ENCODE data around the gene WDFY3. TPM values are rescaled to one million over a fixed set of nuclear protein-coding genes. Genes with fewer than 3 reads are reported as not detected.

WDFY3 gene
- total and polyA plus RNA-seq, 10 donors: 1.6 to 208 (median 127) TPM

GRCh38 chr4:84958434-84958833 is 8.1 kb downstream of the WDFY3 start:
- peaks cover 0 to 65% (median 14%) of the 10 kb centered on the region in 6 donors for H3K4me1 ChIP-seq
- no peak overlapping the region for H3K27ac ChIP-seq
- DNase-seq: no peak
- TF ChIP-seq CTCF (IDR thresholded peaks at IDR 0.05 in 8 of 11, conservative IDR thresholded peaks at IDR 0.05 in 3 of 11) (no peak), POLR2A (IDR thresholded peaks at IDR 0.05) (no peak), POLR2AphosphoS5 (IDR thresholded peaks at IDR 0.05) (no peak)
- no peaks in the 10 kb centered on the region for H3K36me3 ChIP-seq
- intact Hi-C loops (cut with DNase I; ENCODE audit: low total_unique reads): no loop called here
- no peak overlapping the region for H3K4me3 ChIP-seq
- H3K27me3 ChIP-seq (replicated peaks in 1 of 7): no peaks in the 10 kb centered on the region
- H3K9me3 ChIP-seq: no peaks in the 10 kb centered on the region

GRCh38 chr4:84957514-84958420 is 8.7 kb downstream of the WDFY3 start:
- 58 to 74% (median 71%) methylated on average over 4 of the region's 4 CpGs for WGBS, 5 donors
- TF ChIP-seq POLR2A (IDR thresholded peaks at IDR 0.05) (no peak), POLR2AphosphoS5 (IDR thresholded peaks at IDR 0.05) (no peak), CTCF (IDR thresholded peaks at IDR 0.05 in 8 of 11, conservative IDR thresholded peaks at IDR 0.05 in 3 of 11) (no peak)
- no peak overlapping the region for H3K4me3 ChIP-seq
- no peaks in the 10 kb centered on the region for H3K36me3 ChIP-seq
- no peak for DNase-seq
- no peaks in the 10 kb centered on the region for H3K9me3 ChIP-seq
- peaks cover 0 to 58% (median 14%) of the 10 kb centered on the region in 6 donors for H3K4me1 ChIP-seq
- intact Hi-C loops (cut with DNase I; ENCODE audit: low total_unique reads): no loop called here
- no peaks in the 10 kb centered on the region for H3K27me3 ChIP-seq (replicated peaks in 1 of 7)
- no peak overlapping the region for H3K27ac ChIP-seq

- intact Hi-C loops (cut with DNase I; ENCODE audit: low total_unique reads): no loop called here
- H3K36me3 ChIP-seq: no peaks in the 10 kb centered on the region
- TF ChIP-seq CTCF (IDR thresholded peaks at IDR 0.05 in 8 of 11, conservative IDR thresholded peaks at IDR 0.05 in 3 of 11): no peak
- H3K9me3 ChIP-seq: no peaks in the 10 kb centered on the region
- peaks cover 0 to 44% (median 10%) of the 10 kb centered on the region in 6 donors for H3K4me1 ChIP-seq
- no peak for DNase-seq
- H3K27me3 ChIP-seq (replicated peaks in 1 of 7): no peaks in the 10 kb centered on the region
- H3K27ac ChIP-seq: peak overlapping the region in 1 of 8 donors; percentile 39
- H3K4me3 ChIP-seq: no peak overlapping the region
- WGBS, 5 donors: 66 to 83% (median 77%) methylated on average over 3 of the region's 3 CpGs
Measured at GRCh38 chr4:84956014-84956413, 10.5 kb downstream of the WDFY3 start.

GRCh38 chr4:84954982-84955567 is 11.4 kb downstream of the WDFY3 start:
- TF ChIP-seq CTCF (IDR thresholded peaks at IDR 0.05 in 8 of 11, conservative IDR thresholded peaks at IDR 0.05 in 3 of 11) (no peak), POLR2A (IDR thresholded peaks at IDR 0.05) (no peak), POLR2AphosphoS5 (IDR thresholded peaks at IDR 0.05) (no peak)
- WGBS, 5 donors: 76 to 92% (median 89%) methylated on average over 6 of the region's 6 CpGs
- H3K27ac ChIP-seq: no peak overlapping the region
- intact Hi-C loops (cut with DNase I; ENCODE audit: low total_unique reads): no loop called here
- DNase-seq: no peak
- H3K4me3 ChIP-seq: no peak overlapping the region
- no peaks in the 10 kb centered on the region for H3K9me3 ChIP-seq
- no peaks in the 10 kb centered on the region for H3K36me3 ChIP-seq
- H3K27me3 ChIP-seq (replicated peaks in 1 of 7): no peaks in the 10 kb centered on the region
- H3K4me1 ChIP-seq: peaks cover 0 to 39% (median 9%) of the 10 kb centered on the region in 6 donors

Measured in spleen (tissue), 11 donors.